Fibroblast of pulmonary artery (primary cell): ENCODE measurements around the gene CCL18.

ENCODE experiments used
- DNase-seq: peaks from one replicate; pipeline ENCODE4 v3.0.0-alpha.2; 2010; ENCODE audit warnings: low read depth
- H3K4me3 ChIP-seq: replicated peaks from 2 replicates; pipeline ENCODE4 v1.5.1; 2011; ENCODE audit warnings: low read depth, mild to moderate bottlenecking, control low read depth, low read length, moderate library complexity
- TF ChIP-seq, protein P1 (sequence below): IDR thresholded peaks from 2 replicates; pipeline ENCODE4 v1.5.1; 2011; ENCODE audit warnings: mild to moderate bottlenecking, control low read depth, low read length, inconsistent platforms; ENCODE audit errors: missing control alignments

CCL18 gene

DNA sequence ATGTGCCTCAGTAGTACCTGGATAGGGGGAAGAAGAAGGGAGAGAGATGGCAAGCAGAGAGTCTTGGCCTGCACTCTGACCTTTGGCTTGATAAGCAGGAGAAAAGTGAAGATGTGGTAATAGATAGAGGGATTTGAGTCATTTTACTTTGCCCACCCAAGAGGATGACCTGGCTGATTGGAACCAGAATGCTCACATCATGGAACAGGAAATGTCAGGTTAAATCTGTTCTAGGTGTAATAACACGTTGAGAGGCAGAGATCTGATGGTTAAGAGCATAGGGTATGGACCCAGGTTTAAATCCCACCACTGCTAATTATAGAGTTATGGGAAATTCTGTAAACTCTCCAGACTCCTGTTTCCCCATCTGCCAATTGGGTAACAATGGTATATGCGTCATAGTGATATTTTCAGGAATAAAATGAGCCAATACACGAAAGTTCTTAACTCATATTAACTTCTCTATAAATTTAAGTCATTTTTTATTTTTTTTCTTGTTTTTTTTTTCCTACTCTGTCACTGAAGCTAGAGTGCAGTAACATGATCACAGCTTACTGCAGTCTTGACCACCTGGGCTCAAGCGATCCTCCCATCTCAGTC, 8.1 kb upstream of the CCL18 start:
- TF ChIP-seq, protein P1, sequence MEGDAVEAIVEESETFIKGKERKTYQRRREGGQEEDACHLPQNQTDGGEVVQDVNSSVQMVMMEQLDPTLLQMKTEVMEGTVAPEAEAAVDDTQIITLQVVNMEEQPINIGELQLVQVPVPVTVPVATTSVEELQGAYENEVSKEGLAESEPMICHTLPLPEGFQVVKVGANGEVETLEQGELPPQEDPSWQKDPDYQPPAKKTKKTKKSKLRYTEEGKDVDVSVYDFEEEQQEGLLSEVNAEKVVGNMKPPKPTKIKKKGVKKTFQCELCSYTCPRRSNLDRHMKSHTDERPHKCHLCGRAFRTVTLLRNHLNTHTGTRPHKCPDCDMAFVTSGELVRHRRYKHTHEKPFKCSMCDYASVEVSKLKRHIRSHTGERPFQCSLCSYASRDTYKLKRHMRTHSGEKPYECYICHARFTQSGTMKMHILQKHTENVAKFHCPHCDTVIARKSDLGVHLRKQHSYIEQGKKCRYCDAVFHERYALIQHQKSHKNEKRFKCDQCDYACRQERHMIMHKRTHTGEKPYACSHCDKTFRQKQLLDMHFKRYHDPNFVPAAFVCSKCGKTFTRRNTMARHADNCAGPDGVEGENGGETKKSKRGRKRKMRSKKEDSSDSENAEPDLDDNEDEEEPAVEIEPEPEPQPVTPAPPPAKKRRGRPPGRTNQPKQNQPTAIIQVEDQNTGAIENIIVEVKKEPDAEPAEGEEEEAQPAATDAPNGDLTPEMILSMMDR: no peak
- no peak overlapping the region for H3K4me3 ChIP-seq
- no peak for DNase-seq

DNA sequence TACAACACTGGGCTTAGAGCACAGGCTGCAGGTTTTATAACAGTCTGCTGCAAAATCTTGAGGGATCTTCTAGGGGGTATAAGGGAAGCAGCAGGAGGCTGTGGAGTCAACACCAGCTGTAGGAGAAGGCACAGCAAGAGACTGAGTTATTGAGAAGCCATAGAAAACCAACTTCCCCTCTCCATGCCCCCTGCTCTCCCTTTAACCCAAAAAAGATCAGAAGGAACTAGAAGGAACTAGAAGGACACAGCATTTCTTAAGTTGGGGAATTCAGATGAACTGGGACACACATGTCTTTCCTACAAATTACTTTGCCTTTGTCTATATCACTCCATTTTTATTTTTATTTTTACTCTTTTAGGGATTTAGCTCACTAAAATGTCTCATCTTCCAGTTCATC, 6.2 kb upstream of the CCL18 start:
- TF ChIP-seq, protein P1: no peak
- no peak overlapping the region for H3K4me3 ChIP-seq
- DNase-seq: no peak

DNA sequence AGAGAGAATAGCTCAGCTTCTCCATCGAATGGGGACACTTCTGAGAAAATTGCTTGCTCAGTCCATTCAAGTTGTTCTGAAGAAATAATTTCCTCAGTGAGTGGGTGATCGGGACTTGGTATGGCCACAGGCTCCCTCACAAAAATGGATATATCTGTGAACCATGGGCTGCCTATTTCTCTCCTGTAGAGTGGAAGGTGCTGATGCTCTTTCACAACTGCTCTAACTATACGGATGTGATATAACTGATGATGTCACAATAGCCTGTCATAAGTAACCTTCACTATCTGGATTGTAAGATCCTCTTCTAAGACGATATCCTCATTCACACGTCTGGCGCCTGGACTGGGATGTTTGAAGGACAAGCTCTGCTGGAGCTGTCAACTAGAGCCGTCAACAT, 4.7 kb upstream of the CCL18 start:
- DNase-seq: no peak
- TF ChIP-seq, protein P1: no peak

DNA sequence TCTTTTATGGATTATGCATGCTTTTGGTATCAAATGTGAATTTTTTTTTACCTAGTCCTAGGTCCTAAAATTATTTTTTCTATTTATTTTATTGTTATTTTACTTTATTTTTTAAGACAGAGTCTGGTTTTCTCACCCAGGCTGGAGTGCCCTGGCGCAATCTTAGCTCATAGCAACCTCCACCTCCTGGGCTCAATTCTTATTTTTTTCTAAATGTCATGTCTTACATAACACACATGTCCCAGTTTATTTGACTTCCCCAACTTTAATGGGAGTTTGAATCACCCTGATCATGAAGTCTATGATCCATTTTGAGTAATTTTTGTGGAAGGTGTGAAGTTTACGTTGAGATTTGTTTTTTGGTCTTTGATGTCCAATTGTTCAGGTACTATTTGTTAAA, 3.3 kb upstream of the CCL18 start:
- no peak for DNase-seq
- H3K4me3 ChIP-seq: no peak overlapping the region
- TF ChIP-seq, protein P1: no peak

More for the DNA sequence above, 4.7 kb upstream of the CCL18 start:
- no peak overlapping the region for H3K4me3 ChIP-seq

DNA sequence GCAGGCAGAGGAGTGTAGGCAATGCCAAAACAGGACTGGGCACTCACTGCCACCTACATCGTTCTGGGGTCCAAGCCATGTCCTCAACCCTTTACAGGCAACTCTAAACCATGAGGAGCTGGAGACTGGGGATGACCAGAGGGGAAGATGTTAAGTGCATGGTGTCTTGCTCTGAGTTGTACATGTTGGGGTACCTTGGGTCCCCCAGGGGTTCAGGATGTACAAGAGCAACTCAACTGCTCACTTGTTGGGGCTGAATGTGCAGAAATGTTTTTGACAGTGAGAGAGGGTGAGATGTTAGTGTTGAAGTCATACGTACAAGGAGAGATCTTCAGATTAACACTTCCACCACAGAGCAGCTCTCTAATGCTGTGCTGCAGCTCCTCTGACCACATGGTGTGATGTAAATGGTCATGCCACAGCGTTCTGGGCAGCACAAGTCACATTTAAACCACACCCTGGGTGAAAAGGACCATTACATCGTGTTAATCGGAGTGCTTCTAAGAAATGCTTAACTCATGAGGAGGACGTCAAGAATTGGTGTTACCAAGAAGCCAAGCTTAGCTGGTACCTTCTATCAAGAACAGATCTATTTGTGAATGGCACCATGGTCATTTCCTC, 2.4 kb downstream of the CCL18 start:
- DNase-seq: no peak
- TF ChIP-seq, protein P1: no peak
- H3K4me3 ChIP-seq: no peak overlapping the region

DNA sequence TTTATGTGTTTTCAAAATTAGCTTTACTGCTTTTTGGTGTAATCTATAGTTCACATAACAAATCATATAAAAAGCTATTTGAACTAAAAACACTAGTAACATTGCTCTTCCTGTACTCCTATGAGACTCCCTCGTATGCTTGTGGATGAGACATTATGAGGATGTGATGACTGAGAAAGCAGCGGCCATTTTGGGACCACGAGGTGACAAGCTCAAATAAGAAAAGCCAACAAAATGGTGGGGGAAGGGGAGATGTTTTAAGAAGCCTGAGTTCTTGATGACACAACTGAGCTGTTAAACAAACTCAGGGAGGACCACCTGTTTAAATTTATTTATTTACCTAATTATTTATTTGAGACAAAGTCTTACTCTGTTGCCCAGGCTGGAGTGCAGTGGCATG, 4.5 kb downstream of the CCL18 start:
- H3K4me3 ChIP-seq: no peak overlapping the region
- TF ChIP-seq, protein P1: no peak
- no peak for DNase-seq

DNA sequence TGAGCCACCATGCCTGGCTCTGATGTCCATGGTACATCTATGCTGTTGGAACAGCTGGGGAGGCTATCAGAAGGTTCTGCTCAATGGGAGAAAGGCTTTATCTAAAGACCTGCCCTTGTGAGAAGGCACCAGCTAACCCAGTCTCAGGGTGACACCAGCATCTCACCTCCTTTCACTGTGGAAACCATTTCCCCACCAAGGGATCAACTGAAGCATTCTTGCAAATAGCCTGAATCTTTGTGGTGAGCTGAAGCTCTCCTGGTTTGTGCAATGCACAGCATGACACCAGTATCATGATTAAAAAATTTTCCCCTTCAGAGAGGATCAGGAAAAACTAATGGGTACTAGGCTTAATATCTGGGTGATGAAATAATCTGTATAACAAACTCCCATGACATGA, 5.1 kb downstream of the CCL18 start:
- no peak for DNase-seq
- TF ChIP-seq, protein P1: no peak
- no peak overlapping the region for H3K4me3 ChIP-seq
